Dedifferentiated amniotic fluid mesenchymal stem cell (primary cell): ENCODE results near the gene RAB19.
"Not testable (repeated sequence)": the region's sequence is repeated elsewhere in the genome, so short reads cannot be mapped to it uniquely, and the experiment has no call there.

Experiments
- DNase-seq: peaks from one replicate; pipeline ENCODE4 v3.0.0-alpha.2; 2016; ENCODE audit errors: extremely low spot score

The RAB19 gene

DNA sequence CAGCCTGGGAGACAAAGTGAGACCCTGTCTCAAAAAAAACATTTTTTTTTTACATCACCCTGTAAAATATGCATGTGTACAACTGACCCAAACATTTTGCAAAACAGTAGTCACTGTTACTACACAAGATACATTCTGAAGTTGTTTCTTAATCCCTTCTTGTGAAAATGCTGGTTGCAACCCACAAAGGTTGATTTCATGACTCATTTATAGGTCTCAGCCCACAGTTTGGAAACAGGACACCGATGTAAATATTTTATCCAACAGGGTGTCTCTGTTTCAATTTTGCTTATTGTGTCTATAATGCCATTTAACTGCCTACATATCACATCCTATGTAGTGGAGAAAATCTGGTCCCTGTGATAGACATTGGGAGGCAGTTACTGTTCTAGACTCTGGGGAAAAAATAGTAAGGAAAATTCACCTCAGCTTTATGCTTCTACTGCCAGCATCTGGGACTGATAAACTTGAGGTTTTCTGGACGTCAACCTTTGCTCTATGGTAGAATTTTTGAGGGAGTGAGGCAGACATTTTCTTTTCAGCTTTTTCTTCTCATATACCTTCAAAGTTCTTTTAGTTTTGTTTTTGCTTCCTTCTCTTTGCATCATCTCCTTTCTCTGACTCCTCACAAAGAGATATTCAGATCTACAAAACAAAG, 1.6 kb upstream of the RAB19 start:
- DNase-seq, result peak; percentile 47

DNA sequence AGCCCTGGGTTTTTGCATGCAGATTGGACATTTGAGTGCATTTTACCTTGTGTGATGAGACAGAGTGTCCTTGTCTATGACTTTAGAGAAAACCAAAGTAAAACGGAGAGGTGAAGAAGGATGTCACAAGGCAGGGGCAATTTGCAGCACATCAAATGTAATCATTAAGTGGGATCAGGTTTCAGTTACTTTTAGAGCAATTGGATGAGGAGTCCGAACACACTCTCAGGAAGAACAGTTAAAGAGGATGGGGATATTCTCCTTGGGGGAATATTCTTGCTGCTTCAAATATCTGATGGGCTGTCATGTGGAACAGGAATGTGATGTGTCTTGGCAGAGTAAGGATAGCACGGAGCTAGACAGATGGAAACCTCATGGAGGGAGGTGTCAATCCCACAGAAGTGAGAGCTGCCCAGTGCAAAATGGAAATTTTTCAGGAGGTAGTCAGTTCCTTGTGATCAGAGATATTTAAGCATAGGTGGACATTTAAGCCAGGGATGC, 757 bp downstream of the RAB19 start:
- DNase-seq, result peak; percentile 51

DNA sequence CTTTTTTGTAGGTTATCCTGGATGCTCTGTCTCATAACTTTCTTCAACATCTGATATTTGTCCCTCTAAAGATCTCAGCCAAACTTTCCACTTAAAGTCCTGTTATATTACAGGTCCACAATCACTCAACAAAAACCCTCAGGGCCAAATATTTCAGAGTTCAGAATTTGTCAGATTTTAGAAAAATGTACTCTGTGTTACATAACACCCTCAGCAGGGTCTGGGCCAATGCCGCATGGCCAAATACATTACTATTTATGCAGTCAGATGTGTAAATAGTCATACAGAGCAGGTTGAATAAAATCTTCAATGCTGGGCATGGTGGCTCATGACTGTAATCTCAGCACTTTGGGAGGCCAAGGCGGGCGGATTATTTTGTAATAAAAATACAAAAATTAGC, 11.5 kb downstream of the RAB19 start:
- no peak for DNase-seq

DNA sequence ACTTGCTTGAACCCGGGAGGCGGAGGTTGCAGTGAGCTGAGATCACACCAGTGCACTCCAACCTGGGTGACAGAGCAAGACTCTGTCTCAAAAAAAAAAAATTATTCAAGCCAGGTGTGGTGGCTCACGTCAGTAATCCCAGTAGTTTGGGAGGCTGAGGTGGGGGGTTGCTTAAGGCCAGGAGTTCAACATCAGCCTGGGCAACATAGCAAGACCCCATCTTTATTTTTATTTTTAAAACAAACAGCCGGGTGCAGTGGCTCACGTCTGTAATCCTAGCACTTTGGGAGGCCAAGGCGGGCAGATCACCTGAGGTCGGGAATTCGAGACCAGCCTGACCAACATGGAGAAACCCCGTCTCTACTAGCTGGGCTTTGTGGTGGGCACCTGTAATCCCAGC, 12.0 kb downstream of the RAB19 start:
- DNase-seq, result not testable (repeated sequence)

DNA sequence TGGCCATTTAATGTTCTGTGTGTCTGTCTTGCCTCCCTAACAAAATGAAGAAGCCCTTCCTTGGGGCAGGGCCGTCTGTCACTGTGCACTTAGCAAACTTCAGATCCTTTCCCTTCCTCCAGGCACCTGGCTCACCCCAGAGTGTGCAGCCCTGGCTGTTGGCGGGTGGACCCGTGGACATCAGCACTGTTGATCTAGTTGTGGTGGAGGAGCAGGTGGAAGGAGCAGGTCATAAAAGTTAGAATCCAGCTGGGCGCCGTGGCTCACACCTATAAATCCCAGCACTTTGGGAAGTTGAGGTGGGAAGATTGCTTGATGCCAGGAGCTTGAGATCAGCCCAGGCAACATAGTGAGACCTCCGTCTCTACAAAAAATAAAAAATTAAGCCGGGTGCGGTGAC, 12.7 kb downstream of the RAB19 start:
- DNase-seq, result no peak

DNA sequence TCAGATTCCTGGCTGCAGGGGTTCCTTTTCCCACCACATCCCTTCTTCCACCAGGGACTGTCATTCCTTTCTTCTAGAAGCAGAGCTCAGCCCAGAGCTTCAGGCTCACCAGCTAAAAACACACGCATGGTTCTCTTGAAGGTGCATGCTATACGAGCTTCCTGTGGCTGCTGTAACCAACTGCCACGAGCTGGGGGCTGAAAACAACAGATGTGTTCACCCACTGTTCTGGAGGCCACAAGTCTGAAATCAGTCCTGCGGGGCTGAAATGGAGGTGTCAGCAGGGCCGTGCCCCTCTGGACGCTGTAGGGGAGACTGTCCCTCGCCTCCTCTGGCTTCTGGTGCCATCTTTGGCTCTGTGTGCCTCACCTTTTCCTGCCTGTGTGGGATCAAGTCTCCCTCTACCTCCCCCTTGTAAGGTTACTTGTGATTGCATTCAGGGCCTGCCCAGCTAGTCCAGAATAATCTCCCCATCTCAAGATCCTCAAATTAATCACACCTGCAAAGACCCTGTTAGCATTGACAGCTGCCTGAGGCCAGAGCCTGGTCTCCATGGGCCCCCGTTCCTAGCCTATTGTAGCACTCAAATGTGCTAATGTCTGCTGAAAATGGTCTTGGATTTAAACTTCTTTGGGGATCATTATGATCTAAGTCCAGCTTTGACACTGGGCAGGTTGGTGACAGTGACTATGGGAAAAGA, 13.7 kb downstream of the RAB19 start:
- no peak for DNase-seq

DNA sequence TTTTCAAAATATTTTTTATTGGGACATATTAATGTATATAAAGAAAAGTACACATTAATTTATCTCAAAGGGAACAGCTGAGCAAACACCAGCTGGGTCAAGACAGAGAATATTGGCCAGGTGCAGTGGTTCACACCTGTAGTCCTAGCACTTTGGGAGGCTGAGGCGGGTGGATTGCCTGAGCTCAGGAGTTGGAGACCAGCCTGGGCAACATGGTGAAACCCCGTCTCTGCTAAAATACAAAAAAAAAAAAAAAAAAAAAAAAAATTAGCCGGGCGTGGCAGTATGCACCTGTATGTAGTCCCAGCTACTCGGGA, 14.3 kb downstream of the RAB19 start:
- DNase-seq, result not testable (repeated sequence)

DNA sequence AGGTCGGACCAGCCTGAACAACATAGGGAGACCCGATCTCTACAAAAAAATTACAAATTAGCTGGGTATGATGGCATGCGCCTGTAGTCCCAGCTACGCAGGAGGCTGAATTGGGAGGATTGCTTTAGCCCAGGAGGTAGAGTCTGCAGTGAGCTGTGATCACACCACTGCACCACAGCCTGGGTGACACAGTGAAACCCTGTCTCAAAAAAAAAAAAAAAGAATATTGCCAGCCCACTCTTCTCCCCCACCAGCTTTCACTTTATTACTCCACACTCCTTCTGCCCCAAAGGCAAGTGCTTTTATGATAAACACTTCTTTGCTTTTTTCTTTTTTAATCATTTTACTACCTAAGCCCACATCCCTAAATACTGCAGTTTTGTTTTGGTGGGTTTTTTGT, 14.8 kb downstream of the RAB19 start:
- DNase-seq, result no peak

DNA sequence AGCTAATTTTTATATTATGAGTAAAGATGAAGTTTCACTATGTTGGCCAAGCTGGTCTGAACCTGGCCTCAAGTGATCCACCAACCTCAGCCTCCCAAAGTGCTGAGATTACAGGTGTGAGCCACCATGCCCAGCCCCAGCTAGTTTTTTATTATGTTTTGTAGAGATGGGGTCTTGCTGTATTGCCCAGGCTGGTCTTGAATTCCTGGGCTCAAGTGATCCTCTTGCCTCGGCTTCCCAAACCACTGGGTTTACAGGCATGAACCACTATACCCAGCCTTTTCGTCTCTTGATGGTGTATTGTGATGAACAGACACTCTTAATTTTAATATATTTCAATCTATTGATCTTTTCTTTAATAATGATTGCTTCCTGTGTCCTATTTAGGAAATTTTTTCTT, 17.7 kb downstream of the RAB19 start:
- DNase-seq, result no peak

DNA sequence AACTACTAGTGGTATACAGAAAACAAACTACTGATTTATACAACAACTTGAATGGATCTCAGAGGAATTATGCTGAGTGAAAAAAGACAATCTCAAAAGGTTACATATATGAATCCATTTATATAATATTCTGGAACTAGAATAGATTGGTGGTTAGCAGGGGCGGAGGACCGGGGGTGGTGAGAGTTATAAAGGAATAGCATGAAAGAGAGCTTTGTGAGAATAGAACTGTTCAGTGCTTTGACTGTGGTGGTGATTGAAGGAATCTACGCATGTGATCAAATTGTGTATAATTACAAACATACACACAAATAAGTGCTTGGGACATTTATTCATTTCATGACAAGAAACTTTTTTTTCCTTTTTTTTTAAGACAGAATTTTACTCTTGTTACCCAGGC, 19.6 kb downstream of the RAB19 start:
- DNase-seq, result no peak

DNA sequence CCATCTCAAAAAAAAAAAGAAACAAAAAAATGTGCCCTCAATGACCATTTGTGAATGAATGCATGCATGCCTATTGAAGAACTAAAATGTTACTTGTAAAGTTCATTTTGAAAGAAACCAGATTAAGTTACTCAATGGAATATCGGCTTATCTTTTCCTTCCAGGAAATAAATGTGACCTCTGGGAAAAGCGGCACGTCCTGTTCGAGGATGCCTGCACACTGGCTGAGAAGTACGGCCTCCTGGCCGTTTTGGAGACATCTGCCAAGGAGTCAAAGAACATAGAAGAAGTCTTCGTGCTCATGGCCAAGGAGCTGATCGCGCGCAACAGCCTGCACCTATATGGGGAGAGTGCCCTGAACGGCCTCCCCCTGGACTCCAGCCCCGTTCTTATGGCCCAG, 21.9 kb downstream of the RAB19 start:
- no peak for DNase-seq

DNA sequence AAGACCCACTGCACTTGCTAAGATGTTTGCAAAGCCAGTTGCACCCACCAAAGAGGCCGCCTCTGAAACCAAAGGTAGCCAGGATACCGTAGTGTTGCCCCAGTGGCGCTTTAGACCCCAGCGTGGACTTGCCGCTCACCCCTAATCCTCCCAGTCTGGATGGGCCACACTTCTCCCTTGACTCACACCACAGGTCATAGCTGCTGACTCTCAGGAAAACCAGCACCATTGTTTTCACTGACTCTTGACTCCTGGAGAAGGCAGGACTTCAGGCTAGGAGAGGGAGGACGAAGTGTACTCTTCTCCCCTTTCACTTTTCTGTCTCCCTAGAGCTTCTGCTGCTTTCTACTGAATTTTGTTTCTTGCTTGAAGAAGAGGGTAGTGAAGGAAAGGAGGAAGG, 22.3 kb downstream of the RAB19 start:
- no peak for DNase-seq

DNA sequence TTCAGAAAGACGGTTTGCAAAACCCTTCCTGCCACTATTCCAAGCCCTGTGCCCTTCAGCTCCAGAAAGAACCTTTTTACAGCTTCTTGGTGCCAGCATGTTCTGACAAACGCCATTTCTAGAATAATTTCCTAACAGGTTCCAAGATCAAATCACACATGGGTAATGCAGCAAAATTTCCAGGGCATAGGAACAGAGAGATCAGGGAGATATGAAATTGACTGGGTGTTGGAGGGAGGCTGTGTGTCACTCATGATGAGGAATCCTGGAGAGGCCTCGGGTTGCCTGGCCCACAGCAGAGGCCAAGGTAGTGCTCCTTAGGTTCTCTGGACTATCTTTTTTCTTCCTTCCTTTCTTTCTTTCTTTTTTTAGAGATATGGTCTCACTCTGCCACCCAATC, 29.5 kb downstream of the RAB19 start:
- DNase-seq, result no peak

DNA sequence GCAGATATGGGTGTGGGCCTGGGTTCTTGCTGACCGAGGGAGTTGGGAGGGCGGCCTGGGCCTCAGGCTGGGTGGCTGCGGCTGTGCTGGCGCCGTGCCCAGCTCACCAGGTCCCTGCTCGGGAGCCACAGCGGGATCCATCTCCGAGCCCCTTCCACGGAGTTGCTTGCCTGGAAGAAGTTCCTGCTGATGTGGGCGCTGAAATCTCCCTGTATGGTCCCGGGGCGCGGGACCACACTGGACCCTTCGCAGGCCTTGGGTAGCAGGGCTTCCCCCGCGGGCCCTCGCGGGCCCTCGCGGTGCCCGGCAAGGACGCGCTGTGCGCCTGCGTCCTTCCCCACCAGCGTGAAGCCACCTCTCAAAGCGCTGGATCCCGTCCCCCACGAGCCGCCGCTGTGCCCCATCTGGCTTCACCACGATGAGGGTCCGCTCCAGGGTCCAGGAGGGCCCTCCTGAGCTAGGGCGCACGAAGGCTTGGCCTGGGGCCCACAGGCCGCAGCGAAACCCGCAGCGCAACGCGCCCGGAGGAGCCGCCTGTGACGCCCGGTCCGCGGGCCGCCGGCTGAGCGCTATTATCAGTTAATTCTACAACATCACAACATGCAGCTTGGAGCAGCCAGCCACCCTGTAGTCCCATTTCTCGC, 31.5 kb downstream of the RAB19 start:
- DNase-seq, result no peak

DNA sequence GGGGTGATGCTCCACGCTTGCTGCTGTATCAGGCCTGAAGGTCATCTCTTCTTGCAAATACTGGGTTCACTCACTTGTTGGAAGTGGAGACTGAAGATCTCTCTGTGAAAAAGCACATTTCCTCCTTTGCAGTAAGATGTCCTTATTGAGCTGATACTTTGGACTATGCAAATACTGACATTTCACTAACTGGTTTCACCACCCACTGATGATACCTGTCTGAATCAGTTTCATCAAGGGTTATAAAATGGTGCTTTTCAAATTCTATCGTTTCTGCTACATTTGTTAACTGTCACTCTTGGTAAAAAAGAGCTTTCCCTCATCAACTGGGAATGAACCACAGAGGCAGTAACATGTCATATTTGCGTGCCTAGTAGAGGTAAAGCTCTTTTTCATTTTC, 35.5 kb downstream of the RAB19 start:
- no peak for DNase-seq

DNA sequence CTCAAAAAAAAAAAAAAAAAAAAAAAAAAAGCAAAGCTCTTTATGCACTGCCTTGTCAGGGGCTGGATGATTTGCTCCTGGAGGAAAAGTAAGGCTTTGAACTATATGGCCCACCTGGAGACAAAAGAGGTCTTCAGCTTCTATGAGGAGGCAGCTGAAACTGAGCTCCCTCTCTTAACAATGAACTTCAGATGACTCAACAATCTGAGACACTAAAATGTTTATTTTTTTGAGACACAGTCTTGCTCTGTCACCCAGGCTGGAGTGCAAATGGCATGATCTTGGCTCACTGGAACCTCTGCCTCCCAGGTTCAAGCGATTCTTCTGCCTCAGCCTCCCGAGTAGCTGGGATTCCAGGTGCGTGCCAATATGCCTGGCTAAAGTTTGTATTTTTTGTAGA, 36.7 kb downstream of the RAB19 start:
- no peak for DNase-seq

DNA sequence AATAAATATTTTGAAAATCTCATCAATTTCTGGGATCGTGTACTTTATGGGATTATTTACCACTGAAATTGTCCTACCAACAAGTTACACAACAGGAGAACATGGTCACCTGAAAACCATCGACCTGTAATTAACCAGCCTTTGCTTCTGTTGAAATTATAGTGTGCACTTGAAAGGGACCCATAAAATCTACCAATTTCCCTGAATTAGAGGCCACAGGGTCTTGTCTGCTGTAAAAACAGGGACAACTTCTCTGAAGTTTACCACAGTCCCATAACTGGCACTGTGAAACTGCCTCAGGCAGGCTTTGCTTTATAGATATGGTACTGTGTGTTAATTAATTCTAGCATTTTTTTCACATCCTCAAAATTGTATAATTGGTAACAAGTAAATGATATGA, 37.7 kb downstream of the RAB19 start:
- DNase-seq, result no peak

DNA sequence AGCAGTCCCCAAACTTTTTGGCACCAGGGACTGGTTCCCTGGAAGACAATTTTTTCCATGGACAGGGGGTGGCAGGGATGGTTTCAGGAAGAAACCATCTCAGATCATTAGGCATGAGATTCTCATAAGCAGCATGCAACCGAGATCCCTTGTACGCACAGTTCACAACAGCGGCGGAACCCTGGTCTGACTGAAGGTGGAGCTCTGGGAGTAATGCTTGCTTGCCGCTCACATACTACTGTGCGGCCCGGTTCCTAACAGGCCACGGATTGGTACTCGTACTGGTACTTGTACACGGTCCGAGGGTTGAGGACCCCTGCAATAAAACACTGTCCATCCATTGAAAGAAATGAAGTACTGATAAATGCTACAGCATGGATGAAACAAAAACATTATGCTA, 42.6 kb downstream of the RAB19 start:
- DNase-seq, result no peak

DNA sequence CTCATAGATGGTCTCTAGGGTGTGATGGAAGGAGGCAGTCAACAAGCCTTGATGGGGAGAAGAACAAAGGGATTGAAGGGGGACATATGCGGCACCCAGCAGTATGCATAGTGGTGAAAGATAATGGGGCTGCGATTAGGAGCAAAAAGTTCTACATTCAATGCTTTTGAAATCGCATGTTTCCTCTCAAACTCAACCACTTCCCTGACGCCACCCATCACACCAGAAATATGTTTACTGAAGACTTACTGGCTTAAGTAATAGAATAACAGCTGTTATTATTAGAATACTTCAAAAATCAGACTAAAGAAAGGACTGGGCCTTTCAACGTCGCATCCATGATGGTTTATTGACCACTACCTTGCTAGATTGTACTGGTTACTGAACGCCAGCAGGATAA, 44.0 kb downstream of the RAB19 start:
- no peak for DNase-seq

DNA sequence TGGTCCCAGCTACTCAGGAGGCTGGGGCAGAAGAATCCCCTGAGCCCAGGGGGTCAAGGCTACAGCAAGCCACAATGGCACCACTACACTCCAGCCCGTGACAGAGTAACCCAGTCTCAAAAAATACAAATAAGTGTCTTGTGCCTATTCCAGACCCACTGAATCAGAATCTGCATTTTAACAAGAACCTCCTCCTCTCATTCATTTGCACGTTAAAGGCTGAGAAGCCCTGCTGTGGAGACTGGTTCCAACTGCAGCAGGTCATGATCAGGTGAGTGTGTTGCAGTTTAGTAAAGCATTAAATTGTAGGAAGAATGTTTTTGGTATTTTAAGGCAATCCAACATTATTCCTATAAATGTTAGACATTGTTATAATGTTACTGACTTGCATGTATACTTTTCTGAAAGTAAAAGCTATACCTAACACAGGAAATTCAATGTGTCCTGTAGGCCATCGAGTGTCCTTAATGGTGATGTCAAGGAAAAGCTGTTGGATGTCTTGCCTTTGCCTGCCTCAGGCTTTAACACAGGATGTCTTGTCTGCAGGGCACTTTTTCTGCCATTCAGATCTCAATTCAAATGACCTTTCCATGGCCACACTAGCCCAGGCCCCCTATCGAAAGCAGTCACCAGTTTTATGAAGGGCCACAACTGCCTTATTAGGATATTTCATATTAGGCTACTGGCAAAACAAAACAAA, 45.1 kb downstream of the RAB19 start:
- no peak for DNase-seq

DNA sequence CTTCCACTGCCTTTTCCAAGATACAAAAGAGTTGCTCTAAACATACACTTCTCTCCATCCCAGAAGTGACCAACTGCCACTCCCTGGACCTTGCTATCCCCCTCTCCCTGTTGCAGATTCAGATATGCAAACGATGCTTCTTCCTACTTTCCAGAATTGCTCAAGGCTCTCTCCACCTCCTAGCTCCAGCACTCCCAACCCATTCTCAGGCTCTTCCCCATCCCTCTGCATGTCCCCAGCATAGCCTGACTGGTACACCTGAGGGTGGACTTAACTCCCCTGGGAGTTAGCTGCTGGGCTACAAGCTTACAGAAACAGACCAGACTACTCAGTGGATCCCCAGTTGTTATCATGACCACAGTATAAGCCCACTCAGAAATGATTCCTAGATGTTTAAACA, 47.9 kb downstream of the RAB19 start:
- DNase-seq, result no peak

DNA sequence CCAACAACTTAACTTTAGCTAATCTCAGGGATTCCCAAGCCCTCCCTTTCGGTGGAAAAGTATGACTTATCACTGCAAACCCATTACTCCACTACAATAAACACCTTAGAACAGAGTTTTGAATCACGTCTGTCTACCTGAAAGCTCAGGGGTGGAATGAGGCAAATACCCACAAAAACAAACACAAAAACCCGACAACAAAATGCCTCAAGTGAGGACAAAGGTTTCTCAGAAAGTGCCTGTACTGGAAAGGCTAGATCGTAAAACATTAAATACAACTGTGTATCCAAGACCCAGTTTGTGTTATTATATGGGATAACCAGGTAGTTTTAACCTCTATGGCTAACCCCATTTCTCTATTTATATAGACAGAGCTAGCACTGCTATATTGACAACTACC, 49.4 kb downstream of the RAB19 start:
- DNase-seq, result no peak
